Transverse colon (tissue), 4 donors: ENCODE measurements around the gene TMUB1. TPM values are rescaled to one million over a fixed set of nuclear protein-coding genes. Genes with fewer than 3 reads are reported as not detected.

ENCODE experiments used
- DNase-seq: peaks from one replicate; pipeline ENCODE4 v3.0.0-alpha.2; 2019
- H3K27ac ChIP-seq, 4 donors: fragments of 200-600 bp; sonication (generic); 2 replicates each; pipeline ENCODE4 v1.5.1; 2016 to 2018; ENCODE audit warnings: inconsistent platforms in 4 of 4
- H3K27me3 ChIP-seq: fragments of 200-600 bp; sonication (generic); 2 replicates; pipeline ENCODE4 v1.5.1; 2017; ENCODE audit warnings: inconsistent platforms
- H3K36me3 ChIP-seq, 4 donors: fragments of 200-600 bp; sonication (generic); 2 replicates each; pipeline ENCODE4 v1.5.1; 2017 to 2019; ENCODE audit warnings: inconsistent platforms in 4 of 4
- H3K4me1 ChIP-seq, 4 donors: fragments of 200-600 bp; sonication (generic); 2 replicates each; pipeline ENCODE4 v1.5.1; 2017 to 2020; ENCODE audit warnings: inconsistent platforms in 4 of 4
- H3K4me3 ChIP-seq, 4 donors: fragments of 200-600 bp; sonication (generic); 1 replicate in 1 of 4; 2 replicates in 3 of 4; pipeline versions ENCODE4 v1.5.1 to v1.6.1; 2017 to 2019; ENCODE audit warnings: inconsistent platforms in 4 of 4
- H3K9me3 ChIP-seq, 2 donors: fragments of 200-600 bp; sonication (generic); 2 replicates each; pipeline ENCODE4 v1.5.1; 2017 to 2019; ENCODE audit warnings: inconsistent platforms in 2 of 2
- CTCF ChIP-seq, 5 experiments: fragments of 200-600 bp in 3 of 5; fragments of 450-650 bp in 2 of 5; sonication (generic) in 3 of 5; IDR thresholded peaks; 1 replicate in 2 of 5; 2 replicates in 3 of 5; pipeline ENCODE4 v1.5.1; 2016 to 2017; ENCODE audit warnings: antibody characterized with exemption in 5 of 5, inconsistent platforms in 3 of 5, mild to moderate bottlenecking in 2 of 5, moderate library complexity in 1 of 5
- EP300 ChIP-seq: sonication (generic); formaldehyde crosslinking; IDR thresholded peaks from one replicate; pipeline ENCODE4 v1.6.1; 2017; ENCODE audit warnings: antibody characterized with exemption, low read depth
- POLR2A ChIP-seq: fragments of 450-650 bp; IDR thresholded peaks from one replicate; pipeline ENCODE4 v1.6.1; 2016; ENCODE audit warnings: antibody characterized with exemption, mild to moderate bottlenecking, moderate library complexity
- POLR2AphosphoS5 ChIP-seq, 3 donors: sonication (generic); formaldehyde crosslinking; IDR thresholded peaks; one replicate each; pipeline ENCODE4 v1.6.1; 2016; ENCODE audit warnings: antibody characterized with exemption in 3 of 3
- WGBS, 2 donors: methylation state at CpG; one replicate each; pipeline ENCODE4 v1.1.5; 2018; ENCODE audit warnings: low coverage in 1 of 2; 5-methylcytosine and 5-hydroxymethylcytosine counted together
- in situ Hi-C, 4 donors: fragments of 200-750 bp; cut with MboI; loops; one replicate each; pipeline versions ENCODE4 v1.15.0 to v1.15.1; 2017; ENCODE audit warnings: low sequenced_read_pairs in 3 of 4, low pct_ligation_motif_present in 1 of 4, low pct_unique_long_range_greater_than_20kb in 1 of 4
- intact Hi-C: fragments of 100-400 bp; cut with DNase I; formaldehyde crosslinking; loops from one replicate; pipeline ENCODE4 v1.15.1; 2023; ENCODE audit warnings: low total_unique reads
- total RNA-seq, 4 donors: library from RNA; depleted of rRNA; stranded (reverse); fragments of >200 nt; gene quantifications; one replicate each; pipeline ENCODE4 v1.1.0, GENCODE V29; 2016

The TMUB1 gene
- total RNA-seq, 4 donors from 2014 or later, result 67.5 to 105 (median 85.9) TPM

GRCh38 chr7:151116603-151117440 is 33.5 kb upstream of the TMUB1 start:
- H3K4me1 ChIP-seq, result peaks cover 15 to 26% (median 22%) of the 10 kb centered on the region in 4 donors
- in situ Hi-C loops (no loop called here), intact Hi-C loops (no loop called here)
- no peak for DNase-seq
- H3K27ac ChIP-seq, result peak overlapping the region in 1 of 4 donors; percentile 59
- no peak overlapping the region for H3K4me3 ChIP-seq
- TF ChIP-seq POLR2A (no peak), CTCF (IDR thresholded peaks at IDR 0.05) (no peak), EP300 (no peak)
- peaks cover 0 to 15% (median 4%) of the 10 kb centered on the region in 4 donors for H3K36me3 ChIP-seq
- H3K27me3 ChIP-seq, result no peaks in the 10 kb centered on the region
- 73 to 94% methylated on average over 3 to 27 of the region's 27 CpGs for WGBS, 2 donors
- no peaks in the 10 kb centered on the region for H3K9me3 ChIP-seq

- intact Hi-C loops (no loop called here), in situ Hi-C loops (no loop called here)
- Histone ChIP-seq H3K9me3 (no peaks in the 10 kb centered on the region), H3K27me3 (no peaks in the 10 kb centered on the region), H3K27ac (peak overlapping the region in 2 of 4 donors; percentile 57 to 59), H3K36me3 (peaks cover 0 to 15% (median 4%) of the 10 kb centered on the region in 4 donors), H3K4me1 (peaks cover 15 to 33% (median 23%) of the 10 kb centered on the region in 4 donors), H3K4me3 (peak overlapping the region in 3 of 4 donors; percentile 18 to 38 (median 20))
- peak; percentile 78 for DNase-seq
- 76% methylated on average over 13 of the region's 14 CpGs; no CpG with 5 or more reads in 1 of the 2 donors for WGBS, 2 donors
- TF ChIP-seq POLR2AphosphoS5 (IDR thresholded peaks at IDR 0.05) (peak in 2 of 3 donors; percentile 21 to 25), EP300 (no peak), POLR2A (peak; percentile 46), CTCF (IDR thresholded peaks at IDR 0.05) (no peak)
These were observed 32.6 kb upstream of the TMUB1 start for GRCh38 chr7:151115836-151116418.

- Histone ChIP-seq H3K9me3 (no peaks in the 10 kb centered on the region), H3K27ac (peak overlapping the region in 2 of 4 donors; percentile 57 to 59), H3K27me3 (no peaks in the 10 kb centered on the region), H3K4me1 (peaks cover 15 to 38% (median 27%) of the 10 kb centered on the region in 4 donors), H3K36me3 (peaks cover 0 to 12% (median 4%) of the 10 kb centered on the region in 4 donors), H3K4me3 (peak overlapping the region in 3 of 4 donors; percentile 18 to 38 (median 20))
- no peak for TF ChIP-seq POLR2AphosphoS5 (IDR thresholded peaks at IDR 0.05)
- TF ChIP-seq EP300, result no peak
- no peak for TF ChIP-seq CTCF (IDR thresholded peaks at IDR 0.05)
- TF ChIP-seq POLR2A, result no peak
- intact Hi-C loops, result no loop called here
- 36% methylated on average over 23 of the region's 114 CpGs; no CpG with 5 or more reads in 1 of the 2 donors for WGBS, 2 donors
- DNase-seq, result no peak
- in situ Hi-C loops, result no loop called here
These were observed 32.0 kb upstream of the TMUB1 start for GRCh38 chr7:151115121-151115835.
